Stimulated activated CD4-positive, alpha-beta T cell treated with anti-CD3 and anti-CD28 coated beads, Interleukin-2, amount 100 ng/mL, for 24 hours (primary cell): ENCODE data around the gene EXOG.
A peak's percentile ranks its signal among the peaks of the same experiment; 100 is the strongest.

Source experiments
- DNase-seq, 2 donors: peaks; one replicate each; pipeline ENCODE4 v3.0.0-alpha.2; 2020

The EXOG gene

GRCh38 chr3:38549082-38549481 lies 52.9 kb downstream of the EXOG start:
- DNase-seq = peak in 1 of 2 donors; percentile 0

- peak in 1 of 2 donors; percentile 3 for DNase-seq
Measured at GRCh38 chr3:38549486-38549885, 53.3 kb downstream of the EXOG start.

GRCh38 chr3:38549957-38550840 lies 54.1 kb downstream of the EXOG start:
- peak in 1 of 2 donors; percentile 12 for DNase-seq

- peak in 1 of 2 donors; percentile 6 for DNase-seq
Measured at GRCh38 chr3:38551026-38551832, 55.1 kb downstream of the EXOG start.

- DNase-seq = no peak
Measured at GRCh38 chr3:38552364-38552763, 56.2 kb downstream of the EXOG start.

GRCh38 chr3:38553071-38553470 lies 56.9 kb downstream of the EXOG start:
- no peak for DNase-seq

- DNase-seq = no peak
Measured at GRCh38 chr3:38554127-38554827, 58.1 kb downstream of the EXOG start.

GRCh38 chr3:38555149-38555840 lies 59.2 kb downstream of the EXOG start:
- no peak for DNase-seq

GRCh38 chr3:38555926-38556325 lies 59.8 kb downstream of the EXOG start:
- DNase-seq = no peak

- no peak for DNase-seq
Measured at GRCh38 chr3:38556640-38557358, 60.7 kb downstream of the EXOG start.

- DNase-seq = no peak
Measured at GRCh38 chr3:38558864-38559263, 62.7 kb downstream of the EXOG start.

GRCh38 chr3:38560284-38560683 lies 64.1 kb downstream of the EXOG start:
- no peak for DNase-seq

GRCh38 chr3:38560996-38561717 lies 65.0 kb downstream of the EXOG start:
- DNase-seq = no peak

GRCh38 chr3:38561746-38562466 lies 65.8 kb downstream of the EXOG start:
- DNase-seq = no peak

GRCh38 chr3:38562467-38562925 lies 66.4 kb downstream of the EXOG start:
- no peak for DNase-seq

- no peak for DNase-seq
Measured at GRCh38 chr3:38563070-38563885, 67.1 kb downstream of the EXOG start.

- no peak for DNase-seq
Measured at GRCh38 chr3:38563886-38564270, 67.7 kb downstream of the EXOG start.

- DNase-seq = no peak
Measured at GRCh38 chr3:38564631-38565338, 68.6 kb downstream of the EXOG start.
